MM.1S (cell line): Measurements from ENCODE around the gene TET1.
A peak's percentile ranks its signal among the peaks of the same experiment; 100 is the strongest.

Experiments used
- DNase-seq: peaks from one replicate; pipeline ENCODE4 v3.0.0-alpha.2; 2015
- H2AFZ ChIP-seq: fragments of 300-600 bp; sonication (generic); 2 replicates; pipeline ENCODE4 v1.6.0; 2016; ENCODE audit warnings: antibody characterized with exemption, low read length
- H3F3A ChIP-seq: fragments of 300-600 bp; sonication (generic); 2 replicates; pipeline ENCODE4 v1.6.1; 2016; ENCODE audit warnings: mild to moderate bottlenecking, antibody characterized with exemption, low read length, moderate library complexity, mixed read lengths; ENCODE audit not compliant: insufficient read depth
- H3K27ac ChIP-seq: fragments of 300-600 bp; sonication (generic); 2 replicates; pipeline ENCODE4 v1.5.1; 2016; ENCODE audit warnings: mild to moderate bottlenecking, low read length
- H3K27me3 ChIP-seq: fragments of 300-600 bp; sonication (generic); replicated peaks from 2 replicates; pipeline ENCODE4 v1.6.0; 2016; ENCODE audit warnings: low read length; ENCODE audit not compliant: insufficient read depth
- H3K36me3 ChIP-seq: fragments of 300-600 bp; sonication (generic); replicated peaks from 2 replicates; pipeline ENCODE4 v1.6.1; 2016; ENCODE audit warnings: mild to moderate bottlenecking, low read length, mixed read lengths; ENCODE audit not compliant: insufficient read depth
- H3K4me1 ChIP-seq: fragments of 300-600 bp; sonication (generic); 2 replicates; pipeline ENCODE4 v1.6.1; 2016; ENCODE audit warnings: low read length, mixed read lengths
- H3K4me2 ChIP-seq: fragments of 300-600 bp; sonication (generic); 2 replicates; pipeline ENCODE4 v1.6.0; 2016; ENCODE audit warnings: low read depth, low read length
- H3K4me3 ChIP-seq: fragments of 300-600 bp; sonication (generic); 2 replicates; pipeline ENCODE4 v1.5.1; 2016; ENCODE audit warnings: low read length, mixed read lengths
- H3K79me2 ChIP-seq: fragments of 300-600 bp; sonication (generic); 2 replicates; pipeline ENCODE4 v1.6.1; 2016; ENCODE audit warnings: mixed run types, low read length, mixed read lengths
- H3K9ac ChIP-seq: fragments of 300-600 bp; sonication (generic); 2 replicates; pipeline ENCODE4 v1.6.1; 2016; ENCODE audit warnings: low read length, mixed read lengths
- H3K9me2 ChIP-seq: fragments of 300-600 bp; sonication (generic); replicated peaks from 2 replicates; pipeline ENCODE4 v1.6.1; 2016; ENCODE audit warnings: mild to moderate bottlenecking, low read length, mixed read lengths; ENCODE audit not compliant: insufficient read depth
- H3K9me3 ChIP-seq: fragments of 300-600 bp; sonication (generic); replicated peaks from 2 replicates; pipeline ENCODE4 v1.6.1; 2016; ENCODE audit warnings: mild to moderate bottlenecking, low read length, mixed read lengths; ENCODE audit not compliant: insufficient read depth
- H4K20me1 ChIP-seq: fragments of 300-600 bp; sonication (generic); 2 replicates; pipeline ENCODE4 v1.6.1; 2016; ENCODE audit warnings: mild to moderate bottlenecking, low read length, moderate library complexity, mixed read lengths; ENCODE audit not compliant: insufficient read depth
- CTCF ChIP-seq: fragments of 300-600 bp; sonication (generic); IDR thresholded peaks from 2 replicates; pipeline ENCODE4 v1.5.1; 2016; ENCODE audit warnings: antibody characterized with exemption, low read length, mixed read lengths
- EZH2 ChIP-seq: fragments of 300-600 bp; sonication (generic); optimal IDR thresholded peaks from 2 replicates; pipeline ENCODE3; 2017; ENCODE audit warnings: low read depth, mild to moderate bottlenecking, antibody characterized with exemption, low read length, mixed read lengths
- EZH2phosphoT487 ChIP-seq: fragments of 300-600 bp; sonication (generic); IDR thresholded peaks from 2 replicates; pipeline ENCODE4 v1.6.1; 2018; ENCODE audit warnings: antibody characterized with exemption, low read length

TET1 gene

GRCh38 chr10:68558478-68558877, 1.7 kb upstream of the TET1 start:
- H3K9me3 ChIP-seq, result no peaks in the 10 kb centered on the region
- no peaks in the 10 kb centered on the region for H3K9me2 ChIP-seq
- peaks cover 31% of the 10 kb centered on the region for H3K79me2 ChIP-seq
- no peaks in the 10 kb centered on the region for H3K27me3 ChIP-seq
- no peak overlapping the region for H2AFZ ChIP-seq
- no peak overlapping the region for H3K9ac ChIP-seq
- H3K4me2 ChIP-seq, result no peak overlapping the region
- H3K4me3 ChIP-seq, result no peak overlapping the region
- H3K36me3 ChIP-seq, result no peaks in the 10 kb centered on the region
- H4K20me1 ChIP-seq, result no peaks in the 10 kb centered on the region
- H3K27ac ChIP-seq, result no peak overlapping the region
- TF ChIP-seq EZH2phosphoT487 (no peak), EZH2 (no peak), CTCF (no peak)
- peaks cover 18% of the 10 kb centered on the region for H3K4me1 ChIP-seq
- no peak for DNase-seq
- H3F3A ChIP-seq, result peaks cover 13% of the 10 kb centered on the region; the same call in 1 of the 2 replicates

GRCh38 chr10:68559251-68559650, 886 bp upstream of the TET1 start:
- no peak for TF ChIP-seq CTCF
- no peak for TF ChIP-seq EZH2phosphoT487
- no peak for TF ChIP-seq EZH2
- H3K4me3 ChIP-seq, result no peak overlapping the region
- peaks cover 39% of the 10 kb centered on the region for H3K79me2 ChIP-seq
- no peaks in the 10 kb centered on the region for H3K36me3 ChIP-seq
- no peak overlapping the region for H2AFZ ChIP-seq
- no peaks in the 10 kb centered on the region for H3K27me3 ChIP-seq
- peak overlapping the region; percentile 82; the same call in 1 of the 2 replicates for H3K4me2 ChIP-seq
- no peak overlapping the region for H3K27ac ChIP-seq
- H3K9ac ChIP-seq, result no peak overlapping the region
- no peaks in the 10 kb centered on the region for H3K9me2 ChIP-seq
- no peaks in the 10 kb centered on the region for H3K9me3 ChIP-seq
- peaks cover 18% of the 10 kb centered on the region for H3K4me1 ChIP-seq
- H3F3A ChIP-seq, result peaks cover 13% of the 10 kb centered on the region; the same call in 1 of the 2 replicates
- no peak for DNase-seq
- no peaks in the 10 kb centered on the region for H4K20me1 ChIP-seq

- TF ChIP-seq EZH2, result no peak
- no peak for TF ChIP-seq EZH2phosphoT487
- TF ChIP-seq CTCF, result no peak
These were observed 324 bp upstream of the TET1 start for GRCh38 chr10:68559841-68560185.

More at GRCh38 chr10:68559841-68560185, 324 bp upstream of the TET1 start:
- Histone ChIP-seq H3K27me3 (no peaks in the 10 kb centered on the region), H3K36me3 (no peaks in the 10 kb centered on the region), H3K9me2 (no peaks in the 10 kb centered on the region), H3K4me3 (peak overlapping the region; percentile 92), H3K4me2 (peak overlapping the region; percentile 82), H2AFZ (peak overlapping the region; percentile 79), H3K9me3 (no peaks in the 10 kb centered on the region), H3F3A (peaks cover 13% of the 10 kb centered on the region; the same call in 1 of the 2 replicates), H3K79me2 (peaks cover 44% of the 10 kb centered on the region), H4K20me1 (no peaks in the 10 kb centered on the region), H3K27ac (no peak overlapping the region), H3K9ac (no peak overlapping the region; the same call in 1 of the 2 replicates), H3K4me1 (peaks cover 18% of the 10 kb centered on the region)
- no peak for DNase-seq
